Hepatocyte (in vitro differentiated cells): ENCODE measurements around the gene STRA8. TPM values are rescaled to one million over a fixed set of nuclear protein-coding genes. Genes with fewer than 3 reads are reported as not detected.
A peak's percentile ranks its signal among the peaks of the same experiment; 100 is the strongest.

Experiments
- DNase-seq: peaks from one replicate; pipeline ENCODE4 v3.0.0-alpha.2; 2016; ENCODE audit warnings: low spot score
- H2AFZ ChIP-seq: fragments of 200-600 bp; sonication (generic); 2 replicates; pipeline ENCODE4 v1.6.0; 2016; ENCODE audit warnings: antibody characterized with exemption, mild to moderate bottlenecking
- H3K27ac ChIP-seq: fragments of 200-600 bp; sonication (generic); 2 replicates; pipeline ENCODE4 v1.5.1; 2016; ENCODE audit warnings: mild to moderate bottlenecking
- H3K27me3 ChIP-seq: fragments of 200-600 bp; sonication (generic); 2 replicates; pipeline ENCODE4 v1.6.1; 2016
- H3K36me3 ChIP-seq: fragments of 200-600 bp; sonication (generic); replicated peaks from 2 replicates; pipeline ENCODE4 v1.5.1; 2016; ENCODE audit warnings: low read depth; ENCODE audit not compliant: insufficient read depth
- H3K4me1 ChIP-seq: fragments of 200-600 bp; sonication (generic); 2 replicates; pipeline ENCODE4 v1.5.1; 2016; ENCODE audit warnings: mild to moderate bottlenecking, moderate library complexity; ENCODE audit not compliant: insufficient read depth
- H3K4me2 ChIP-seq: fragments of 200-600 bp; sonication (generic); 2 replicates; pipeline ENCODE4 v1.6.0; 2016
- H3K4me3 ChIP-seq: fragments of 200-600 bp; sonication (generic); 2 replicates; pipeline ENCODE4 v1.5.1; 2016; ENCODE audit warnings: mild to moderate bottlenecking
- H3K79me2 ChIP-seq: fragments of 200-600 bp; sonication (generic); 2 replicates; pipeline ENCODE4 v1.6.0; 2017; ENCODE audit warnings: mild to moderate bottlenecking
- H3K9me2 ChIP-seq: fragments of 200-600 bp; sonication (generic); replicated peaks from 2 replicates; pipeline ENCODE4 v1.6.0; 2017; ENCODE audit warnings: mild to moderate bottlenecking; ENCODE audit not compliant: insufficient read depth
- H3K9me3 ChIP-seq: fragments of 200-600 bp; sonication (generic); 2 replicates; pipeline ENCODE4 v1.5.1; 2016; ENCODE audit warnings: low read depth, mild to moderate bottlenecking
- H4K20me1 ChIP-seq: fragments of 200-600 bp; sonication (generic); 2 replicates; pipeline ENCODE4 v1.6.0; 2016; ENCODE audit warnings: mild to moderate bottlenecking; ENCODE audit not compliant: insufficient read depth, poor library complexity, severe bottlenecking
- CTCF ChIP-seq: fragments of 200-600 bp; sonication (generic); IDR thresholded peaks from 2 replicates; pipeline ENCODE4 v1.5.1; 2016; ENCODE audit warnings: antibody characterized with exemption, mild to moderate bottlenecking; ENCODE audit not compliant: poor library complexity
- EZH2 ChIP-seq: fragments of 200-600 bp; sonication (generic); IDR thresholded peaks from 2 replicates; pipeline ENCODE4 v1.6.1; 2016; ENCODE audit warnings: antibody characterized with exemption, mild to moderate bottlenecking, borderline replicate concordance
- EZH2phosphoT487 ChIP-seq: fragments of 200-600 bp; sonication (generic); IDR thresholded peaks from one replicate; pipeline ENCODE4 v1.6.1; 2018; ENCODE audit warnings: antibody characterized with exemption, mild to moderate bottlenecking, low read depth, moderate library complexity; ENCODE audit not compliant: unreplicated experiment, severe bottlenecking
- WGBS: methylation state at CpG from one replicate; pipeline ENCODE4 v1.1.6; 2016; ENCODE audit warnings: low lambda C conversion rate; ENCODE audit errors: missing lambda C conversion rate; 5-methylcytosine and 5-hydroxymethylcytosine counted together
- polyA plus RNA-seq: library from polyadenylated mRNA; unstranded; fragments of >200 nt; fragmentation: Nextera tagmentation; extraction: Ambion mirVana; gene quantifications from 2 replicates; pipeline ENCODE4 v1.2.1, GENCODE V29; 2016
- total RNA-seq: library from RNA; depleted of rRNA; stranded (reverse); fragments of >200 nt; gene quantifications from 2 replicates; pipeline ENCODE4 v1.2.3, GENCODE V29; 2014

Gene STRA8
- total and polyA plus RNA-seq, 2 experiments from 2014 or later: not detected

DNA sequence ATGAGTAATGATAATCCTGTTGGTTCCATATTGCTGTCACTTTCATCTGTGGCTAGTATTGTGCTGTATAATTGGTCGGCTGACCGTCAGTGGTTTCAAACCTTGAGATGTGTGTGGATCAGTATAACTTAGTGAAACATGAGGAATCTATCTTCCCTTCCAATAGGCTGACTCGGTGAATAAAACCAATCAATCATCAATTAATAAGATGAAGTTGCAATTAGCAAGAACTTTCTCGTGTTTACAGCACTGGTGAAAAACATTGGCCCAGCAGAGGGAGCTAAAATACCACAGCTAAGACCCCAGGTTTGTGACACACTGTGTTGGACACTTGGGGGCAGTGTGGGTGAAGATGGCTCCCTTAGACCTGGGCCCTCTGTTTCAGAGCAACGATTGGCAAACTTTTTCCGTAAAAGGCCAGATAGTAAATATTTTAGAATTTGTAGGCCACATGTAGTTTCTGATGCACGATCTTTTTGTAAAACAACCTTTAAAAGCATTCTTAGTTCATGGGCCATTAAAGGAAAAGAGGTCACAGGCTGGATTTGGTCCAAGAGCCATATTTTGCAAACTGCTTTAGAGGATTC lies 47.8 kb downstream of the STRA8 start:
- H3K9me3 ChIP-seq: no peaks in the 10 kb centered on the region
- H3K27ac ChIP-seq: no peak overlapping the region
- DNase-seq: peak; percentile 93
- H3K4me2 ChIP-seq: no peak overlapping the region
- peak overlapping the region; percentile 61 for H2AFZ ChIP-seq
- H3K27me3 ChIP-seq: no peaks in the 10 kb centered on the region
- H4K20me1 ChIP-seq: no peaks in the 10 kb centered on the region
- H3K4me3 ChIP-seq: no peak overlapping the region
- no peaks in the 10 kb centered on the region for H3K9me2 ChIP-seq
- H3K36me3 ChIP-seq: no peaks in the 10 kb centered on the region
- H3K79me2 ChIP-seq: no peaks in the 10 kb centered on the region
- H3K4me1 ChIP-seq: no peaks in the 10 kb centered on the region
- TF ChIP-seq EZH2 (no peak), CTCF (peak; percentile 100)
- 14% methylated on average over 7 of the region's 7 CpGs for WGBS

- no peaks in the 10 kb centered on the region for H3K9me3 ChIP-seq
- H3K4me3 ChIP-seq: no peak overlapping the region
- no peak for TF ChIP-seq CTCF
- TF ChIP-seq EZH2phosphoT487: no peak
- no peak for TF ChIP-seq EZH2
- no peak overlapping the region for H2AFZ ChIP-seq
- WGBS: 77% methylated on average over 10 of the region's 10 CpGs
- no peaks in the 10 kb centered on the region for H3K9me2 ChIP-seq
- DNase-seq: no peak
- no peaks in the 10 kb centered on the region for H3K27me3 ChIP-seq
- no peaks in the 10 kb centered on the region for H4K20me1 ChIP-seq
- no peaks in the 10 kb centered on the region for H3K79me2 ChIP-seq
- no peaks in the 10 kb centered on the region for H3K4me1 ChIP-seq
- H3K4me2 ChIP-seq: no peak overlapping the region
- no peaks in the 10 kb centered on the region for H3K36me3 ChIP-seq
- H3K27ac ChIP-seq: no peak overlapping the region
Measured at GRCh38 chr7:135282561-135283254, 49.1 kb downstream of the STRA8 start.

DNA sequence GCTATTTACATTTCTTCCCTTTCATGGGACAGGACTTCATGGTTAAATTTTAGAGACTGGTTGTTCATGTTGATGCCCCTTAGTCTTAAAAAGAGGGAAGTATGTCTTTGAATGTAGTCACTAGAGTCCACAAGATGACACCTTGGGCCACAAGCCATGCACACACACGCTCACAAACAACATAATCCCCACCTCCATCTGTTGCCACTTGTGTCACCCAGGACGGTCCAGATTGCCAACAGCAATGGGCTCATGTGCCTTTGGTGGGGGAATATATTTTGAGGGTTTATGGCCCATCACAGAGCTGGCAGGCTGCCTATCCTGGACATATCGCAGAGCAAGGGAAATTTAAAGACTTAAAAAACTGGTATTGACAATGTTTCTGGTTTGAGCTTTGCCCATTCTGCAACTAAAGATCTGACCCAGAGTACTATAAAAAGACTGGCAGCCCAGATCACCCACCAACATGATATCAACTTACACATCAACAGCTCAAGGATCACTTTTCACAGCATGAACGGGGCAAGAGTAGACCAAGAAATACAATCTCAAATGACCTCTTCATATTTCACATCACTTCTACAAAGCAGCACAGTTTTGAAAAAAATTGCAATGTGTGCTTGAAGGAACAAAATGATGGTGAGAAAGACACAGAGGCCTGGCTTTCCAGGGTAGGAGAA lies 50.5 kb downstream of the STRA8 start:
- Histone ChIP-seq H4K20me1 (no peaks in the 10 kb centered on the region), H3K9me3 (no peaks in the 10 kb centered on the region), H3K4me2 (no peak overlapping the region), H2AFZ (no peak overlapping the region), H3K27me3 (no peaks in the 10 kb centered on the region), H3K27ac (no peak overlapping the region), H3K79me2 (no peaks in the 10 kb centered on the region), H3K9me2 (no peaks in the 10 kb centered on the region), H3K4me3 (no peak overlapping the region), H3K36me3 (no peaks in the 10 kb centered on the region), H3K4me1 (no peaks in the 10 kb centered on the region)
- WGBS: 79% methylated on average over 4 of the region's 4 CpGs
- TF ChIP-seq CTCF: no peak
- TF ChIP-seq EZH2: no peak
- TF ChIP-seq EZH2phosphoT487: no peak
- DNase-seq: no peak
